Motor neuron (in vitro differentiated cells): ENCODE measurements around the gene TMEM156. TPM values are rescaled to one million over a fixed set of nuclear protein-coding genes. Genes with fewer than 3 reads are reported as not detected.

ENCODE experiments used
- ATAC-seq, 8 experiments: fragments of 200-7000 bp; cut with Tn5 transposase; replicated peaks in 6 of 8; 2 replicates each; pipeline ENCODE4 v1.8.0; 2021; ENCODE audit warnings: mild to moderate bottlenecking in 8 of 8, moderate library complexity in 8 of 8
- H3K27ac ChIP-seq, 2 donors: fragments of 250-450 bp; sonication (Bioruptor Pico); 2 replicates each; pipeline ENCODE4 v1.9.0; 2021; ENCODE audit warnings: antibody characterized with exemption in 2 of 2, mild to moderate bottlenecking in 2 of 2, moderate library complexity in 1 of 2
- H3K4me1 ChIP-seq, 2 donors: fragments of 250-450 bp; sonication (Bioruptor Pico); replicated peaks in 1 of 2; 2 replicates each; pipeline ENCODE4 v1.6.1; 2021; ENCODE audit warnings: antibody characterized with exemption in 2 of 2, mild to moderate bottlenecking in 2 of 2, moderate library complexity in 1 of 2
- H3K4me3 ChIP-seq, 5 donors: fragments of 250-450 bp; sonication (Bioruptor Pico); 2 replicates each; pipeline ENCODE4 v1.9.0; 2021; ENCODE audit warnings: antibody characterized with exemption in 5 of 5, mild to moderate bottlenecking in 5 of 5, moderate library complexity in 4 of 5
- WGBS, 10 experiments: fragments of 450-650 bp; shearing (Covaris generic); methylation state at CpG; one replicate each; pipeline ENCODE4 v1.0.0; 2022; 5-methylcytosine and 5-hydroxymethylcytosine counted together
- in situ Hi-C, 9 experiments: fragments of 400-800 bp; cut with MboI; loops; one replicate each; pipeline ENCODE4 v1.15.0; 2021; ENCODE audit warnings: low sequenced_read_pairs in 9 of 9, low pct_unique_long_range_greater_than_20kb in 2 of 9; ENCODE audit not compliant: unreplicated experiment in 9 of 9
- total RNA-seq, 8 experiments: library from RNA; unstranded; fragments of 300-600 nt; gene quantifications; 2 replicates each; pipeline versions ENCODE4 v1.2.3 to v1.2.4, GENCODE V29; 2022

The TMEM156 gene
- total RNA-seq, 8 experiments from 2014 or later: 0.08 to 0.64 (median 0.27) TPM; not detected in 4

GRCh38 chr4:38923746-38924145, 108.5 kb downstream of the TMEM156 start:
- H3K4me3 ChIP-seq: no peak overlapping the region
- H3K4me1 ChIP-seq: peaks cover 45 to 69% of the 10 kb centered on the region in 2 donors
- in situ Hi-C loops: loop anchor here in 3 of 9 experiments (25.0 kb wide), 2 partner anchors 189 to 214 kb away; no protein-coding TSS in a partner anchor
- H3K27ac ChIP-seq: no peak overlapping the region
- 35 to 69% (median 57%) methylated on average over 1 to 2 of the region's 2 CpGs; no CpG with 5 or more reads in 5 of the 10 experiments for WGBS, 10 experiments
- ATAC-seq: no peak

- Histone ChIP-seq H3K27ac (no peak overlapping the region), H3K4me1 (peaks cover 34 to 49% of the 10 kb centered on the region in 2 donors), H3K4me3 (no peak overlapping the region)
- in situ Hi-C loops: loop anchor here in 3 of 9 experiments (25.0 kb wide), 2 partner anchors 191 to 216 kb away; no protein-coding TSS in a partner anchor
- 80 to 100% (median 100%) methylated on average over 1 to 3 of the region's 3 CpGs; no CpG with 5 or more reads in 1 of the 10 experiments for WGBS, 10 experiments
- ATAC-seq: no peak
Observed at GRCh38 chr4:38921151-38921550, 111.1 kb downstream of the TMEM156 start.

GRCh38 chr4:38920677-38921076, 111.5 kb downstream of the TMEM156 start:
- Histone ChIP-seq H3K4me1 (peaks cover 30 to 44% of the 10 kb centered on the region in 2 donors), H3K4me3 (no peak overlapping the region), H3K27ac (no peak overlapping the region)
- in situ Hi-C loops: loop anchor here in 3 of 9 experiments (25.0 kb wide), 2 partner anchors 192 to 217 kb away; no protein-coding TSS in a partner anchor
- 67 to 100% (median 88%) methylated on average over 1 to 5 of the region's 6 CpGs; no CpG with 5 or more reads in 2 of the 10 experiments for WGBS, 10 experiments
- no peak for ATAC-seq

- in situ Hi-C loops: loop anchor here in 3 of 9 experiments (25.0 kb wide), 2 partner anchors 192 to 217 kb away; no protein-coding TSS in a partner anchor
- no peak overlapping the region for H3K4me3 ChIP-seq
- no peak overlapping the region for H3K27ac ChIP-seq
- peak in 4 of 8 experiments; percentile 40 to 80 (median 64) for ATAC-seq
- WGBS, 10 experiments: 50 to 100% (median 95%) methylated on average over 1 to 2 of the region's 2 CpGs; no CpG with 5 or more reads in 2 of the 10 experiments
- peaks cover 28 to 39% of the 10 kb centered on the region in 2 donors for H3K4me1 ChIP-seq
Observed at GRCh38 chr4:38920186-38920585, 112.0 kb downstream of the TMEM156 start.

- peak in 2 of 8 experiments; percentile 60 to 68 for ATAC-seq
Observed at GRCh38 chr4:38919494-38919893, 112.7 kb downstream of the TMEM156 start.

GRCh38 chr4:38917481-38918025, 114.7 kb downstream of the TMEM156 start:
- in situ Hi-C loops: loop anchor here in 3 of 9 experiments (25.0 kb wide), 2 partner anchors 195 to 220 kb away; no protein-coding TSS in a partner anchor
- Histone ChIP-seq H3K4me1 (peaks cover 4 to 13% of the 10 kb centered on the region in 2 donors), H3K4me3 (no peak overlapping the region), H3K27ac (no peak overlapping the region)
- WGBS, 10 experiments: 75 to 100% (median 89%) methylated on average over 1 to 7 of the region's 8 CpGs; no CpG with 5 or more reads in 1 of the 10 experiments
- ATAC-seq: no peak

More at GRCh38 chr4:38919494-38919893, 112.7 kb downstream of the TMEM156 start:
- Histone ChIP-seq H3K27ac (no peak overlapping the region), H3K4me3 (no peak overlapping the region), H3K4me1 (peaks cover 21 to 32% of the 10 kb centered on the region in 2 donors)
- in situ Hi-C loops: loop anchor here in 3 of 9 experiments (25.0 kb wide), 2 partner anchors 193 to 218 kb away; no protein-coding TSS in a partner anchor
- 83 to 100% (median 93%) methylated on average over 1 to 3 of the region's 3 CpGs; no CpG with 5 or more reads in 4 of the 10 experiments for WGBS, 10 experiments

Other genes with a start within 250 kb of the TMEM156 start
- under 1 TPM in 3 of 8 experiments, not detected in 5; 0.11 to 0.28 (median 0.18) TPM for gene TLR10, start 249.4 kb downstream of the TMEM156 start, total RNA-seq
- 1 to 10 TPM in 3 of 8 experiments, under 1 TPM in 3, not detected in 2; 0.23 to 4.6 (median 0.85) TPM for gene TLR1, start 227.6 kb downstream of the TMEM156 start, total RNA-seq
- 1 to 10 TPM in 1 of 8 experiments, under 1 TPM in 7; 0.09 to 2.7 (median 0.27) TPM for gene TLR6, start 175.6 kb downstream of the TMEM156 start, total RNA-seq
- gene FAM114A1, start 164.6 kb downstream of the TMEM156 start, total RNA-seq: 10 to 100 TPM in 4 of 8 experiments, 1 to 10 TPM in 4; 6.4 to 88.4 (median 9.7) TPM
- 10 to 100 TPM; 15.6 to 87.3 (median 34.3) TPM for gene KLHL5, start 29.8 kb upstream of the TMEM156 start, total RNA-seq
- 10 to 100 TPM; 22.9 to 64.2 (median 33.8) TPM for gene WDR19, start 150.1 kb upstream of the TMEM156 start, total RNA-seq